DMS153 treated with DMSO at 0.1 percent for 48 hours (cell line): ENCODE results near the gene ELMO1.

Experiments used
- DNase-seq: peaks from one replicate; lab custom pipeline; 2025; ENCODE audit not compliant: unreplicated experiment; lab: John Stamatoyannopoulos, UW

Gene ELMO1

GRCh38 chr7:37432281-37432920, 16.3 kb downstream of the ELMO1 start:
- DNase-seq, result no peak

GRCh38 chr7:37431413-37431812, 17.3 kb downstream of the ELMO1 start:
- DNase-seq, result no peak

GRCh38 chr7:37430640-37431039, 18.0 kb downstream of the ELMO1 start:
- DNase-seq, result no peak

GRCh38 chr7:37430171-37430570, 18.5 kb downstream of the ELMO1 start:
- DNase-seq, result no peak

- DNase-seq, result no peak
Measured at GRCh38 chr7:37429435-37429791, 19.3 kb downstream of the ELMO1 start.

- DNase-seq, result no peak
Measured at GRCh38 chr7:37428681-37429434, 19.8 kb downstream of the ELMO1 start.

- DNase-seq, result no peak
Measured at GRCh38 chr7:37427276-37427940, 21.3 kb downstream of the ELMO1 start.

- DNase-seq, result no peak
Measured at GRCh38 chr7:37425498-37425897, 23.2 kb downstream of the ELMO1 start.

GRCh38 chr7:37424995-37425394, 23.7 kb downstream of the ELMO1 start:
- no peak for DNase-seq

GRCh38 chr7:37424521-37424920, 24.1 kb downstream of the ELMO1 start:
- no peak for DNase-seq

GRCh38 chr7:37421861-37422500, 26.7 kb downstream of the ELMO1 start:
- DNase-seq, result no peak

GRCh38 chr7:37420946-37421695, 27.5 kb downstream of the ELMO1 start:
- no peak for DNase-seq

GRCh38 chr7:37419496-37419895, 29.2 kb downstream of the ELMO1 start:
- DNase-seq, result no peak

- DNase-seq, result no peak
Measured at GRCh38 chr7:37418381-37418780, 30.3 kb downstream of the ELMO1 start.

GRCh38 chr7:37417107-37417474, 31.6 kb downstream of the ELMO1 start:
- DNase-seq, result no peak

- DNase-seq, result no peak
Measured at GRCh38 chr7:37416378-37417106, 32.1 kb downstream of the ELMO1 start.

GRCh38 chr7:37415629-37416028, 33.0 kb downstream of the ELMO1 start:
- no peak for DNase-seq

GRCh38 chr7:37414352-37414983, 34.2 kb downstream of the ELMO1 start:
- DNase-seq, result no peak

- no peak for DNase-seq
Measured at GRCh38 chr7:37411444-37412034, 37.1 kb downstream of the ELMO1 start.
